WI38 (cell line): ENCODE results near the gene TCL1B.

ENCODE experiments used
- H3K4me3 ChIP-seq: 2 replicates; pipeline ENCODE4 v1.5.1; 2011; ENCODE audit warnings: low read depth, mild to moderate bottlenecking, control low read depth, low read length
- TF ChIP-seq, protein P1 (sequence below): IDR thresholded peaks from 2 replicates; pipeline ENCODE4 v1.5.1; 2012; ENCODE audit warnings: low read depth, mild to moderate bottlenecking, control low read depth, low read length

The TCL1B gene

DNA sequence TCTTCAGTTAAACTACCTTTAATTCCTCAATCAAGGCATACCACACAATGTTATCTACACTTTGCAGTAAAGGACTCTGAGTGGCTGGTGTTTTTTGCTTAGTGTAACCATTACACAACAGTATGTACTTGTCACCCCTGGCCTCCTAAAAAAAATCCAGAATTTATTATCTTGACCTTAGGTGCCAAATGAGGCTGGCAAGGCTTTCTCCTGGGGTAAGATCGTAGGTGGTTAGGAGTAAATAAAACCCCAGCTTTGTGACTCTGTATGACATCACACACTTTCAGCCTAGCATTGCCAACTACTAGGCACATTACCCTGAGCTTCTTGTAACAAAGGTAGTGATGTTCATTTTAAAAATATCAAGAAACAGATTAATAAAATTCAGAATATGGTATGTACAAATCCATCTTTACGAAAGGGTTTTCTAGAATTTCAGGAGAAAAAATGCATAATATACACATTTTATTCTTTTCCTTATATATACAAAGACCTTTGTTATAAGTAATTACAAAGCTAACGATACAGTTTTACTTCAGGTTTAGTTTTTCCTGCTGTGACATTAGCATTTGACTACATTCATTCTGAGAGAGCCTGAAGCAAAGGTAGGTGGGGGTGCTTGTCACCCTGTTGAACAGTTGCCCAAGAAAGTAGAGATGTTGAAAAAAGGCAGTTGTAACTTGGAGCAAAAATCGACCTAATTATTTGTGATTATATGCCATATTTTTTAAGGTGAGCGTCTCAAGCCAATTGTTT lies 14.2 kb downstream of the TCL1B start:
- H3K4me3 ChIP-seq, result no peak overlapping the region
- TF ChIP-seq, protein P1, sequence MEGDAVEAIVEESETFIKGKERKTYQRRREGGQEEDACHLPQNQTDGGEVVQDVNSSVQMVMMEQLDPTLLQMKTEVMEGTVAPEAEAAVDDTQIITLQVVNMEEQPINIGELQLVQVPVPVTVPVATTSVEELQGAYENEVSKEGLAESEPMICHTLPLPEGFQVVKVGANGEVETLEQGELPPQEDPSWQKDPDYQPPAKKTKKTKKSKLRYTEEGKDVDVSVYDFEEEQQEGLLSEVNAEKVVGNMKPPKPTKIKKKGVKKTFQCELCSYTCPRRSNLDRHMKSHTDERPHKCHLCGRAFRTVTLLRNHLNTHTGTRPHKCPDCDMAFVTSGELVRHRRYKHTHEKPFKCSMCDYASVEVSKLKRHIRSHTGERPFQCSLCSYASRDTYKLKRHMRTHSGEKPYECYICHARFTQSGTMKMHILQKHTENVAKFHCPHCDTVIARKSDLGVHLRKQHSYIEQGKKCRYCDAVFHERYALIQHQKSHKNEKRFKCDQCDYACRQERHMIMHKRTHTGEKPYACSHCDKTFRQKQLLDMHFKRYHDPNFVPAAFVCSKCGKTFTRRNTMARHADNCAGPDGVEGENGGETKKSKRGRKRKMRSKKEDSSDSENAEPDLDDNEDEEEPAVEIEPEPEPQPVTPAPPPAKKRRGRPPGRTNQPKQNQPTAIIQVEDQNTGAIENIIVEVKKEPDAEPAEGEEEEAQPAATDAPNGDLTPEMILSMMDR, result no peak

DNA sequence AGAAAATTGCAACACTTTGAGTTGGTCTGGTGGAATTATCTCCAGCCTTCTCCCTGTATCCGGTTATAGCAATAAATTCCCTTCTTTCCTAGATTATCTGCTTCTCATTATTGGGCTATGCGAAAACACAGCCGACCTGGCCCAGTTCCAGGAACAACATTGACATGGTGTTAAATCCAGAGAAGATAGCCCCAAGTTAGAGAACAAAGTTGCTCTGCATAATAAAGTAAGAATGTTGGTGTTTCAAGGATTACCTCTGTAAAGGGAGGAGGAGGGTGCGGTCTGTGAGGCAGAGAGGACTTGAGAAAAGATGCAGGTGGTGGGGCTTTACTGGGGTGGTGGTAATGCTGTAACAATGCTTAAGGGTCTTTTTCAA lies 15.6 kb downstream of the TCL1B start:
- no peak overlapping the region for H3K4me3 ChIP-seq
- TF ChIP-seq, protein P1, result no peak

GRCh38 chr14:95703341-95703740 lies 17.1 kb downstream of the TCL1B start:
- TF ChIP-seq, protein P1, result no peak

DNA sequence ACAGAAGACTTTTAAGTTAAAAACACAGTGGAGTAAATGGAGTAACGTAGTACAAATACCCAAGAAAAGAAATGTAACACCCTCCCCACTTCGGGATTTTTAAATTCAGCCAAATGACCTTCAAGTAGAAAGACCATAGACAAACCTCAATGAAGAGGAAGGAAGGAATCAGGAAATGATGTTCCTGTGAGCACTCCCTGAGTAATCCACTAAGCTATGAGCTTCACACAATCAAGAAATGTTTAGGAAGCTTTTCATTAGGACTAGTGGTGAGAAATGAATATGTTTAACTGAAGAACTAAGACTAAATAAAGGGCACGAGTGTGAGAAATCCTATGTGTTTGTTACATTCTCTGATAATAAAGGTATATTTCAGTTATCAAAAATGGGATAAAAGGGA lies 17.6 kb downstream of the TCL1B start:
- TF ChIP-seq, protein P1, result no peak
- no peak overlapping the region for H3K4me3 ChIP-seq

More at GRCh38 chr14:95703341-95703740, 17.1 kb downstream of the TCL1B start:
- H3K4me3 ChIP-seq, result no peak overlapping the region

GRCh38 chr14:95705518-95705917 lies 19.3 kb downstream of the TCL1B start:
- TF ChIP-seq, protein P1, result no peak

DNA sequence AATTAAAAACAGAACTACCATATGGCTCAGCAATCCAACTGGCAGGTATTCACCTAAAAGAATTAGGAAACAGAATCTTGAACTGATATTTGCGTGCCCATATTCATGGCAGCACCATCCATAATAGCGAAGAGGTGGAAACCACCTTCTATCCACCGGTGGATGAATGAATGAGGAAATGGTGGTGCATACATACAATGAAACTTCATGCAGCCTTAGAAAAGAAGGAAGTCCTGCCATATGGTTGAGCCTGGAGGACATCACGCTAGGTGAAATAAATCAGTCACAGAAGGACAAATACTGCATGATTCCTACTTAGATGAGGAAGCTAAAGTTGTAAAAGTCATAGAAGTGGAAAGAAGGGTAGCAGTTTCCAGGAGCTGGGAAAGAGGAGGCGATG lies 21.1 kb downstream of the TCL1B start:
- no peak overlapping the region for H3K4me3 ChIP-seq
- TF ChIP-seq, protein P1, result no peak

More at GRCh38 chr14:95705518-95705917, 19.3 kb downstream of the TCL1B start:
- no peak overlapping the region for H3K4me3 ChIP-seq

- TF ChIP-seq, protein P1, result no peak
These were observed 23.9 kb downstream of the TCL1B start for GRCh38 chr14:95710106-95710505.

More at GRCh38 chr14:95710106-95710505, 23.9 kb downstream of the TCL1B start:
- no peak overlapping the region for H3K4me3 ChIP-seq
